ENCODE measurements around the gene FBXL14. TPM values are rescaled to one million over a fixed set of nuclear protein-coding genes. Genes with fewer than 3 reads are reported as not detected.
A peak's percentile ranks its signal among the peaks of the same experiment; 100 is the strongest.

The FBXL14 gene
- total and polyA plus RNA-seq, 2 of the 13 experiments (the other 11 are each of a cell fraction or from before 2014, with no cell fraction given), result 7.0 to 7.4 TPM

GRCh38 chr12:1638203-1638602, 43.8 kb upstream of the FBXL14 start:
- POLR2A ChIA-PET, result no interaction called here
- FAIRE-seq (no peak), ATAC-seq (no peak)

GRCh38 chr12:1635301-1636095, 41.1 kb upstream of the FBXL14 start:
- 55% methylated on average over 11 of the region's 11 CpGs for WGBS (ENCODE audit: low lambda C conversion rate)
- no peaks in the 10 kb centered on the region for H4K20me1 ChIP-seq (ENCODE audit: insufficient read depth, low read length)
- H3K4me2 ChIP-seq (ENCODE audit: low read depth, low read length), result no peak overlapping the region
- H3K4me3 ChIP-seq (replicated peaks in 1 of 3; ENCODE audit: insufficient read depth in 1 of 3, low read depth in 2 of 3, low read length in 3 of 3), result no peak overlapping the region
- H3K4me1 ChIP-seq (ENCODE audit: insufficient read depth, low read length), result peaks cover 27% of the 10 kb centered on the region
- DNase-seq (ENCODE audit: low spot score), result no peak
- H3K79me2 ChIP-seq (ENCODE audit: insufficient read depth, low read length), result no peaks in the 10 kb centered on the region
- H3K9me3 ChIP-seq (ENCODE audit: low read length), result no peaks in the 10 kb centered on the region
- in situ Hi-C loops (cut with HindIII; ENCODE audit: extremely low pct_ligation_motif_present, low pct_unique_long_range_greater_than_20kb) (no loop called here), intact Hi-C loops (cut with micrococcal nuclease; ENCODE audit: unreplicated experiment) (no loop called here)
- no peak overlapping the region for H3K27ac ChIP-seq (ENCODE audit: extremely low read length, insufficient read depth, low read length)
- CTCF ChIA-PET (ENCODE audit: low intra/inter-chr PET ratio, low total read pairs), result interaction anchor here (2.2 kb wide), 1 partner anchor 155 kb away, joined by 15 read pairs; no protein-coding TSS in a partner anchor
- no peak for FAIRE-seq
- no peak overlapping the region for H2AFZ ChIP-seq (ENCODE audit: low read length)
- H3K9ac ChIP-seq (ENCODE audit: insufficient read depth, low read depth, low read length), result no peak overlapping the region
- H3K27me3 ChIP-seq (ENCODE audit: control insufficient read depth in 1 of 2, insufficient read depth in 2 of 2, low read length in 2 of 2), result peaks cover 6 to 60% of the 10 kb centered on the region in 2 experiments; a peak in 4 of 5 replicates
- POLR2A ChIA-PET, result no interaction called here
- ATAC-seq, result no peak
- H3K36me3 ChIP-seq (replicated peaks in 1 of 2; ENCODE audit: control insufficient read depth in 1 of 2, insufficient read depth in 2 of 2, low read length in 2 of 2), result no peaks in the 10 kb centered on the region
- BruUV-seq (replicated peaks), result no TSS peak
- TF ChIP-seq MNT (IDR thresholded peaks at IDR 0.05) (no peak), ZNF383 (CRISPR knock-in tag; IDR thresholded peaks at IDR 0.05; ENCODE audit: borderline replicate concordance) (no peak), CC2D1A (CRISPR knock-in tag; IDR thresholded peaks at IDR 0.05) (no peak), ZNF644 (CRISPR knock-in tag; IDR thresholded peaks at IDR 0.05; ENCODE audit: low read depth) (no peak), ZXDC (CRISPR knock-in tag; IDR thresholded peaks at IDR 0.05) (no peak), MTF1 (CRISPR knock-in tag; IDR thresholded peaks at IDR 0.05) (no peak), ZNF431 (CRISPR knock-in tag; IDR thresholded peaks at IDR 0.05; ENCODE audit: borderline replicate concordance, low read depth) (no peak), TBX2 (CRISPR knock-in tag; IDR thresholded peaks at IDR 0.05; ENCODE audit: borderline replicate concordance) (no peak), HOXA9 (CRISPR knock-in tag; IDR thresholded peaks at IDR 0.05; ENCODE audit: borderline replicate concordance) (no peak), CHD4 (IDR thresholded peaks at IDR 0.05; ENCODE audit: borderline replicate concordance, low read length) (no peak), KLF6 (CRISPR knock-in tag; IDR thresholded peaks at IDR 0.05) (no peak), PREB (CRISPR knock-in tag; IDR thresholded peaks at IDR 0.05) (no peak)

More at GRCh38 chr12:1638203-1638602, 43.8 kb upstream of the FBXL14 start:
- CTCF ChIA-PET (ENCODE audit: low intra/inter-chr PET ratio, low total read pairs), result no interaction called here
- Histone ChIP-seq H3K4me1 (ENCODE audit: insufficient read depth, low read length) (peaks cover 21% of the 10 kb centered on the region), H3K27me3 (ENCODE audit: control insufficient read depth in 1 of 2, insufficient read depth in 2 of 2, low read length in 2 of 2) (peaks cover 6 to 54% of the 10 kb centered on the region in 2 experiments), H3K36me3 (replicated peaks in 1 of 2; ENCODE audit: control insufficient read depth in 1 of 2, insufficient read depth in 2 of 2, low read length in 2 of 2) (no peaks in the 10 kb centered on the region), H2AFZ (ENCODE audit: low read length) (no peak overlapping the region), H3K4me2 (ENCODE audit: low read depth, low read length) (no peak overlapping the region), H3K9ac (ENCODE audit: insufficient read depth, low read depth, low read length) (no peak overlapping the region), H3K79me2 (ENCODE audit: insufficient read depth, low read length) (no peaks in the 10 kb centered on the region), H3K27ac (ENCODE audit: extremely low read length, insufficient read depth, low read length) (no peak overlapping the region), H3K4me3 (replicated peaks in 1 of 3; ENCODE audit: insufficient read depth in 1 of 3, low read depth in 2 of 3, low read length in 3 of 3) (no peak overlapping the region), H4K20me1 (ENCODE audit: insufficient read depth, low read length) (no peaks in the 10 kb centered on the region), H3K9me3 (ENCODE audit: low read length) (no peaks in the 10 kb centered on the region)
- 31% methylated on average over 5 of the region's 5 CpGs for WGBS (ENCODE audit: low lambda C conversion rate)
- in situ Hi-C loops (cut with HindIII; ENCODE audit: extremely low pct_ligation_motif_present, low pct_unique_long_range_greater_than_20kb), result no loop called here
- DNase-seq (ENCODE audit: low spot score), result no peak
- TF ChIP-seq NFE2L2 (IDR thresholded peaks at IDR 0.05; ENCODE audit: low read length), result 0 out of 2 replicates have a peak, but pooled peaks have one; percentile 10
- TF ChIP-seq FOXK2 (IDR thresholded peaks at IDR 0.05), result no peak
- intact Hi-C loops (cut with micrococcal nuclease; ENCODE audit: unreplicated experiment), result no loop called here
- BruUV-seq (replicated peaks), result no TSS peak

Measured in HepG2 (cell line).